Activated CD8-positive, alpha-beta T cell treated with anti-CD3 and anti-CD28 coated beads, Interleukin-2, amount 10 ng/mL, durations not matched to agents 7 days and 5 days (primary cell): ENCODE data around the gene NEO1. TPM values are rescaled to one million over a fixed set of nuclear protein-coding genes. Genes with fewer than 3 reads are reported as not detected.
A peak's percentile ranks its signal among the peaks of the same experiment; 100 is the strongest.

Experiments used
- ATAC-seq: fragments of 150-1000 bp; cut with Tn5 transposase; one replicate; pipeline ENCODE4 v1.10.0; 2021; ENCODE audit warnings: moderate library complexity
- CTCF ChIA-PET: fragments of 350-600 bp; sonication (Branson Sonifier 250); formaldehyde crosslinking; loops from one replicate; lab custom pipeline; 2021; ENCODE audit warnings: antibody characterized with exemption; lab: Charles Lee
- POLR2A ChIA-PET: fragments of 350-600 bp; sonication (Branson Sonifier 250); formaldehyde crosslinking; loops from one replicate; lab custom pipeline; 2021; ENCODE audit warnings: antibody characterized with exemption; lab: Charles Lee
- DNase-seq: peaks from one replicate; pipeline ENCODE4 v3.0.0-alpha.2; 2020
- H3K27ac Mint-ChIP-seq: one replicate; pipeline ENCODE4 v1.8.0; 2021; ENCODE audit warnings: mild to moderate bottlenecking, mixed read lengths
- H3K27me3 Mint-ChIP-seq: one replicate; pipeline ENCODE4 v1.8.0; 2021; ENCODE audit warnings: low read depth, mixed read lengths
- H3K36me3 Mint-ChIP-seq: one replicate; pipeline ENCODE4 v1.8.0; 2021; ENCODE audit warnings: low read depth, mixed read lengths
- H3K4me1 Mint-ChIP-seq: one replicate; pipeline ENCODE4 v1.8.0; 2021; ENCODE audit warnings: low read depth, mixed read lengths
- H3K4me3 Mint-ChIP-seq: one replicate; pipeline ENCODE4 v1.8.0; 2021; ENCODE audit warnings: mild to moderate bottlenecking, mixed read lengths
- H3K9me3 Mint-ChIP-seq: one replicate; pipeline ENCODE4 v1.8.0; 2022; ENCODE audit warnings: mixed read lengths; ENCODE audit not compliant: insufficient read depth
- total RNA-seq, 2 experiments: library from RNA; stranded (reverse); gene quantifications; one replicate each; pipeline ENCODE4 v1.2.3, GENCODE V29; 2021

Gene NEO1
- total RNA-seq, 2 experiments from 2014 or later, result 0.78 to 1.7 TPM

GRCh38 chr15:73305331-73306211 lies 253.3 kb downstream of the NEO1 start:
- Mint-ChIP-seq H3K36me3 (no peaks in the 10 kb centered on the region), H3K4me3 (no peak overlapping the region), H3K4me1 (peaks cover 5% of the 10 kb centered on the region), H3K27ac (no peak overlapping the region), H3K9me3 (no peaks in the 10 kb centered on the region), H3K27me3 (no peaks in the 10 kb centered on the region)
- no peak for ATAC-seq
- POLR2A ChIA-PET, result no interaction called here
- CTCF ChIA-PET, result interaction anchor here (0.5 to 3.3 kb wide), 4 partner anchors 11 to 771 kb away, joined by 3 to 19 read pairs (median 6); no protein-coding TSS in a partner anchor
- peak; percentile 42 for DNase-seq

DNA sequence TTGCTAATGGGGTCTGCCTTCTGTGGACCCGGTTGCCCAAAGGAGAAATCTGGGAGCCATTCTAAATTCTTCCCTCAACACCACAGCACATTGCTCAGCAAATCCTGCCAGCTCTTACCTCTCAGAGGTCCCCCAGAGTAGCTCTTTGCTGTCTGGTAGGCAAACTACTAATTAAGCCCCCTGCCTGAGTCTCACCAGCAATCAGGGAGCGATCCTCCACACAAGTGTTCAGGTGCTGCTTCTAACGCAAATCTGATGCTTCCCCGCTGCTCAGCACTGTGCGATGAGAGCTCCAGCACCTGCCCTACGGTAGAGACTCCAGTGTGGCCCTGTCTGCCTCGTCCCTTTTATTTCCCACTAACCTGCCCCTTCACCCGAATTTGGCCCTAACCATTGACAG lies 256.0 kb downstream of the NEO1 start:
- Mint-ChIP-seq H3K27me3 (no peaks in the 10 kb centered on the region), H3K4me3 (no peak overlapping the region), H3K27ac (no peak overlapping the region), H3K36me3 (no peaks in the 10 kb centered on the region), H3K9me3 (no peaks in the 10 kb centered on the region), H3K4me1 (peaks cover 5% of the 10 kb centered on the region)
- DNase-seq (no peak), ATAC-seq (no peak)
- ChIA-PET CTCF (interaction anchor here (1.6 to 3.3 kb wide), 2 partner anchors 328 to 391 kb away, joined by 4 to 19 read pairs; no protein-coding TSS in a partner anchor), POLR2A (no interaction called here)

GRCh38 chr15:73313861-73314260 lies 261.6 kb downstream of the NEO1 start:
- CTCF ChIA-PET, result no interaction called here
- H3K36me3 Mint-ChIP-seq, result no peaks in the 10 kb centered on the region
- no peak overlapping the region for H3K4me3 Mint-ChIP-seq
- H3K27ac Mint-ChIP-seq, result no peak overlapping the region
- POLR2A ChIA-PET, result no interaction called here
- ATAC-seq (no peak), DNase-seq (no peak)
- H3K27me3 Mint-ChIP-seq, result peaks cover 15% of the 10 kb centered on the region
- no peaks in the 10 kb centered on the region for H3K9me3 Mint-ChIP-seq
- H3K4me1 Mint-ChIP-seq, result no peaks in the 10 kb centered on the region

DNA sequence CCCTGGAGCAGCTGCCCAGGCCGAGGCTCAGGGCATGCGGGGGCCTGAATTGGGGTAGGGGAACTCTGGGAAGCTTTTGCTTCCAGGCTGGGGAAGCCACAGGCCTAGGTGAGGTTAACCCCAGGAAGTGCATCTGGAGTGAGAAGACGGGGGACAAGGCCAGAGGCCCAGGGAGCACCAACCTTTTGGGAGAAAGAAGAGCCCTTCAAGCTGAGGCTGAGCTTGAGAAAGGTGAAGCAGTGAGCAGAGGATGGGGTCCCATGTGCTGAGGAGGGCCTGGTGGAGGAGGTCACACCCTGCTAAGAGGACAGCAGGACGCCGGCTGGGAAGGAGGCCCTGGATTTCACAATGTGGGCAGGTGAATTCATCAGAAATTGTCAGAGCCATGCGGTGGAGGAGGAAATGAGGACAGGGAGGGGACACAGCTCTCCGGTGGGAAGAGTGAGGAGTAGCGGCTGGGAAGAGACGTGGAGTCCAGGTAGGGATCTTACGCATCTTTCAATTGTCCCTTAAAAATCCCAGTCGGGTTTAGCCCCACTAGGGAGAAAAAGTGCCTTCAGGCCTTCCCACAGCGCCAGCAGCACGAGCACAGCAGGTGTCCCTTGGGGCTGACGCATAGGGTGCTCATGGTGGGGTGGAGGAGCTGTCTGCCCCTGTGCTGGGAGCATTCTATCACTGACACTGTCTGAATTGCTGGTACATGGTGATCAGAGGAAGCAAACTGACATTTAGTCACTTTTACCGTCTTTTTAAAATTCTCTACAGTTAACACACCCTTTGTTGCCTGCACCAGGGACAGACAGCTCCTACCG lies 265.6 kb downstream of the NEO1 start:
- POLR2A ChIA-PET, result no interaction called here

GRCh38 chr15:73318463-73319351 lies 266.4 kb downstream of the NEO1 start:
- Mint-ChIP-seq H3K36me3 (no peaks in the 10 kb centered on the region), H3K4me1 (no peaks in the 10 kb centered on the region), H3K27me3 (peaks cover 19% of the 10 kb centered on the region), H3K4me3 (no peak overlapping the region), H3K27ac (no peak overlapping the region), H3K9me3 (no peaks in the 10 kb centered on the region)
- ATAC-seq, result no peak
- no peak for DNase-seq
- ChIA-PET CTCF (no interaction called here), POLR2A (no interaction called here)

More for the DNA sequence above, 265.6 kb downstream of the NEO1 start:
- Mint-ChIP-seq H3K4me3 (no peak overlapping the region), H3K4me1 (no peaks in the 10 kb centered on the region), H3K36me3 (no peaks in the 10 kb centered on the region), H3K9me3 (no peaks in the 10 kb centered on the region), H3K27ac (no peak overlapping the region), H3K27me3 (peaks cover 19% of the 10 kb centered on the region)
- ATAC-seq, result no peak
- CTCF ChIA-PET, result no interaction called here
- DNase-seq, result no peak

DNA sequence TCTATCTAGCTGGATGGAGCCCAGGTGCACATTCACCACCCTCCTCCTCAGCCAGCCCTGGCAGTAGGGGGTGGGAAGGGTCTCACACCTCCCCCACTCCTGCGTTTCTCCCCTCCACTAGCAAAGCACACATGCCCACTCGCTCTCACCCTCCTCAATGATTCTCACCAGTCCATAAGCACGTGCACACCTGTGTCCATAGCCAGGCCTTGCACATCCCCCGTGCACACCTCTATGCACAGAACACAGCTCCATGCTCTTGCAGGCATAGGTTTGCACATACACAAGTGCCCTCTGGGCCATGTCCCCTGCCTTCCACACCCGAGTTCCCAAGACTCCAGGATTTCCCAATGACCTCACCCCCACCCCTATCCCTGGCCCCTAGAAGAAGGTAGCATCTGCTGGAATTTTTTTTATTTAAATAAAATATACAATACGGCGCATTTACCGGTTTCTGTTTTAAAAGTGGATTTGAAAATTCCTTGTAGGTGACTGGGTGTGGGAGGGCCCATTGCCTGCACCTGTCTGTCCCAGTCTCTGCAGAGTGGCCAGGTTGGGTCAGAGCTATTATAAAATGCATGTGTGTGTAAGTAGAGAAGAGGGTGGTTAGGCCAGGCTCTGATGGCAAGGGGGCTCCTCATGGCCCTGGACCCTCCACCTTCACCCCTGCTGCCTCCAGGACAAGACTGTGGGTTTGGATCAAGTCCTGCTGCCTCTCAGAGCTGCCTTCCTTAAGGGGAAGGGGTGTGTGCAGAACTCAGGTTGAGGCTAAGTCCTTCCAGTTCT lies 267.4 kb downstream of the NEO1 start:
- H3K27me3 Mint-ChIP-seq, result peaks cover 17% of the 10 kb centered on the region
- no peaks in the 10 kb centered on the region for H3K9me3 Mint-ChIP-seq
- H3K27ac Mint-ChIP-seq, result no peak overlapping the region
- POLR2A ChIA-PET, result no interaction called here
- CTCF ChIA-PET, result interaction anchor here (1.2 kb wide), 1 partner anchor 17 kb away, joined by 3 read pairs; no protein-coding TSS in a partner anchor
- H3K4me3 Mint-ChIP-seq, result no peak overlapping the region
- ATAC-seq (no peak), DNase-seq (no peak)
- no peaks in the 10 kb centered on the region for H3K4me1 Mint-ChIP-seq
- H3K36me3 Mint-ChIP-seq, result no peaks in the 10 kb centered on the region

DNA sequence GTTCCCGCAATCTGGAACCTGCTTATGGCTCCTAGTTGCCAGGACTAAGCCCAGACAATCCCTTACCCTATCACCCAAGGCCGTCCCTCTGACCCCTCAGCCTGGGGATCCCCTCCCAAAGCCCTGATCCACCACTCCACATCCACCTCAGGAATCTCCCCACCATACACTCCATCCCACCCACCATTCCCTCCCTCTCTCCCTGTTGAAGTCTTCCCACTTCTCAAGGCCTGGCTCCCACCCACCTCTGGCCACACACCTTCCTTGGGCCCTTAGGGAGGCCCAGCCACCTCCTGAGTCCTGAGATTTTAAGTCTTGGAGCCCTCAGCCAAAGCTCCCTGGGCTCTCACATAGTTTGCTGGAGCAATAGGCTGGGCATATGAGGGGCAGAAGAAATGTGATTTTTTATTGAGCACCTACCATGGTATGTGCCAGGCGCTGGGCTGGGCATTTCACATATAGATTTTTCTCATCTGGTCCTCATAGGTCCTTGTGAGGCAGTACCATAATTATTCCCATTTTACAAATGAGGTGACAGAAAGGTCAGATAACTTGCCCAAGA lies 268.4 kb downstream of the NEO1 start:
- H3K36me3 Mint-ChIP-seq, result no peaks in the 10 kb centered on the region
- no peak overlapping the region for H3K27ac Mint-ChIP-seq
- H3K27me3 Mint-ChIP-seq, result peaks cover 13% of the 10 kb centered on the region
- CTCF ChIA-PET, result interaction anchor here (1.2 kb wide), 1 partner anchor 18 kb away, joined by 3 read pairs; no protein-coding TSS in a partner anchor
- H3K4me1 Mint-ChIP-seq, result no peaks in the 10 kb centered on the region
- ATAC-seq (no peak), DNase-seq (no peak)
- POLR2A ChIA-PET, result no interaction called here
- H3K9me3 Mint-ChIP-seq, result no peaks in the 10 kb centered on the region
- no peak overlapping the region for H3K4me3 Mint-ChIP-seq

DNA sequence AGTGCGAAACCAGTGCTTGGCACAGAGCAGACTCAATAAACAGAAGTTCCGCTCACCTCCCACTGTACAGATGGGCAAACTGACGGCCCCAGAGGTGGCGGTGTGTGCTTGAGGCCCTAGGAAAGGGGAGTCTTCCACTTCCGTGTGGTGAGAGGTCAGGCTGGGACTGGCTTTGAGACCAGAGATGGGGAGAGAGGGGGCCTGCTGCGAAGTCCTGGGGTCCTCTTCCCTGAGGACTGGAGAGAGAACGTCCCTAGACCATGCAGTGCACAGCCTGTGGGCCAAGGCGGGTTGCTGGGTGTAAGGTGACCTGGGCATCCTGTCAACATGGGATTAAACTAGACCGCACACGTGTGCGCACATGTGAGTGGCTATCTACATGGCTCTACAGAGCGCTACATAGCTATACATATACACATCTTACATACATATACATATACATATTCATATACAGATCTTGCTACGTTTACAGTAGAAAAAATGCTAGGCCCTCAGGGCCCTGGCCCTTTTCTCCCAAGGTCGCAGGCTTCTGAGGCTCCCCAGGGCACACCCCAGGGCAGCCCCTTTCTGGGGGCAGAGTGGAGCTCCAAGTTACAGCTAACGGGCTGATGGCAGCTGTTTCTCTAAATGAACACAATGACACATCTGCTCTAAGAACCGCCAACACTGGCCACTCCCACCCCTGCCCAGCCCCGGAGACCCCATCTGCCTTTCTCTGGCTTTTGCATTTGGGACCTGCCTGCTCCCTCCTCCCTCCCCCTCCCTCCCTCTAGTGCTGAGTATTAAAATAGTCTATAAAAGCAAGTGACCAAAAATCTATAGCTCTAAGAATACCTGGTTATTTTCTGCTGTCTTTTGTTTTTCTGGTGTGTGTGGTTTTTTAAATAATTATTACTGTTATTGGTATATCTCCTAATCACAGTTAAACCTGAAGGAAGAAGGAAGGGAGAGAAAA lies 269.5 kb downstream of the NEO1 start:
- POLR2A ChIA-PET, result no interaction called here
- no peak for ATAC-seq
- no peak for DNase-seq
- H3K36me3 Mint-ChIP-seq, result no peaks in the 10 kb centered on the region
- H3K4me3 Mint-ChIP-seq, result no peak overlapping the region
- peaks cover 11% of the 10 kb centered on the region for H3K27me3 Mint-ChIP-seq
- no peaks in the 10 kb centered on the region for H3K4me1 Mint-ChIP-seq
- CTCF ChIA-PET, result no interaction called here
- H3K27ac Mint-ChIP-seq, result no peak overlapping the region
- H3K9me3 Mint-ChIP-seq, result no peaks in the 10 kb centered on the region

DNA sequence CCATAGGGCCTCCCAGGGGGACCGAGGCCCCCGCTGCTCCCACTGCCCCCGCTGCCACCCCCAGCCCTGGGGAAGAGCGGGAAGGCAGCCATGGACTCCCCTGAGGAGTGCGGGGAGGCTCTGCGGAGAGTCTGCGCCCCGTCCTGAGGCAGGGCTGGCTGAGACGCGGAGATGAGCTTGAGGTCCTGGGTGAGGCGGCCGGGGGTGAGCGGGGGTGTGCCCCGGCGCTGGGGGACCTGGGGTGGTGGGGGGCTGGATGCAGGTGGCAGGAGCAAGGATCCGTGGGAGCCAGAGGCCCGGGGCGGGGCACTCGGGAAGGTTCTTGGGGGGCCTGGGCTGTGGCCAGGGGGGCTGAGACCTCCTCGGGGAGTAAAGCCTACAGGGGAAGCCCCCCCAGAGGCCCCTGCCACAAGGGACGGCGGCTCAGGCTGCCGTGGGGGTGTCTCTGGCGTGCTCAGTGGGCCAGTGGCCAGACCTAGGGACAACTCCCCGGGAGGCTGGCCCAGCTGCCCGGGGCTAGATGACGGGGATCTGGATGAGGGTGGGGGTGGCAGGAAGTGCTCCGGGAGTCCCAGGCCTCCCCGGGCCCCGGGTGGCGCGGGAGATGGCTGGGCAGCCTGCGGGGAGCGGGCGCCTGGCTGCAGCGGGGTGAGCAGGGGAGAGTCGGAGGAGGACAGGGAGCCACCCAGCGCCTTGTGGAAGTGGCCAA lies 270.6 kb downstream of the NEO1 start:
- CTCF ChIA-PET, result no interaction called here
- H3K36me3 Mint-ChIP-seq, result no peaks in the 10 kb centered on the region
- ATAC-seq (no peak), DNase-seq (no peak)
- no peaks in the 10 kb centered on the region for H3K9me3 Mint-ChIP-seq
- H3K27me3 Mint-ChIP-seq, result peaks cover 5% of the 10 kb centered on the region
- H3K27ac Mint-ChIP-seq, result no peak overlapping the region
- POLR2A ChIA-PET, result no interaction called here
- H3K4me3 Mint-ChIP-seq, result no peak overlapping the region
- no peaks in the 10 kb centered on the region for H3K4me1 Mint-ChIP-seq
